BE2C (cell line): ENCODE measurements around the gene LPO.

Experiments used
- DNase-seq: peaks from one replicate; pipeline ENCODE4 v3.0.0-alpha.2; 2020
- H3K27me3 ChIP-seq: fragments of 250-450 bp; sonication (Bioruptor Pico); 2 replicates; pipeline ENCODE4 v1.5.1; 2020; ENCODE audit warnings: mild to moderate bottlenecking
- H3K36me3 ChIP-seq: fragments of 250-450 bp; sonication (Bioruptor Pico); 2 replicates; pipeline ENCODE4 v1.5.1; 2020; ENCODE audit warnings: mild to moderate bottlenecking
- H3K4me1 ChIP-seq: fragments of 250-450 bp; sonication (Bioruptor Pico); 2 replicates; pipeline ENCODE4 v1.5.1; 2020
- H3K4me3 ChIP-seq: 2 replicates; pipeline ENCODE4 v1.5.1; 2011; ENCODE audit warnings: low read depth, low read length
- H3K9me3 ChIP-seq: fragments of 250-450 bp; sonication (Bioruptor Pico); 2 replicates; pipeline ENCODE4 v1.5.1; 2020
- CTCF ChIP-seq: IDR thresholded peaks from 2 replicates; pipeline ENCODE4 v1.5.1; 2012; ENCODE audit warnings: mild to moderate bottlenecking, low read depth, low read length

The LPO gene

GRCh38 chr17:58276423-58276822 is 38.0 kb downstream of the LPO start:
- Histone ChIP-seq H3K4me1 (no peaks in the 10 kb centered on the region), H3K36me3 (no peaks in the 10 kb centered on the region), H3K27me3 (peaks cover 9% of the 10 kb centered on the region), H3K4me3 (no peak overlapping the region), H3K9me3 (no peaks in the 10 kb centered on the region)
- no peak for DNase-seq
- no peak for TF ChIP-seq CTCF

GRCh38 chr17:58277107-58277801 is 38.9 kb downstream of the LPO start:
- Histone ChIP-seq H3K36me3 (no peaks in the 10 kb centered on the region), H3K27me3 (peaks cover 9% of the 10 kb centered on the region), H3K4me1 (no peaks in the 10 kb centered on the region), H3K4me3 (no peak overlapping the region), H3K9me3 (no peaks in the 10 kb centered on the region)
- DNase-seq: no peak
- peak; percentile 51 for TF ChIP-seq CTCF

GRCh38 chr17:58277802-58278595 is 39.6 kb downstream of the LPO start:
- Histone ChIP-seq H3K9me3 (no peaks in the 10 kb centered on the region), H3K4me1 (no peaks in the 10 kb centered on the region), H3K27me3 (peaks cover 12% of the 10 kb centered on the region), H3K36me3 (no peaks in the 10 kb centered on the region), H3K4me3 (no peak overlapping the region)
- TF ChIP-seq CTCF: no peak
- DNase-seq: no peak

GRCh38 chr17:58278661-58279015 is 40.3 kb downstream of the LPO start:
- no peaks in the 10 kb centered on the region for H3K9me3 ChIP-seq
- no peaks in the 10 kb centered on the region for H3K36me3 ChIP-seq
- H3K4me3 ChIP-seq: no peak overlapping the region
- DNase-seq: no peak
- no peaks in the 10 kb centered on the region for H3K4me1 ChIP-seq
- peaks cover 12% of the 10 kb centered on the region for H3K27me3 ChIP-seq
- no peak for TF ChIP-seq CTCF

- no peaks in the 10 kb centered on the region for H3K4me1 ChIP-seq
Measured at GRCh38 chr17:58279016-58279711, 40.8 kb downstream of the LPO start.

More at GRCh38 chr17:58279016-58279711, 40.8 kb downstream of the LPO start:
- Histone ChIP-seq H3K27me3 (peaks cover 12% of the 10 kb centered on the region), H3K36me3 (no peaks in the 10 kb centered on the region), H3K4me3 (no peak overlapping the region), H3K9me3 (no peaks in the 10 kb centered on the region)
- no peak for DNase-seq
- TF ChIP-seq CTCF: no peak
